Measurements from ENCODE around the gene LSM12.
"Not testable (repeated sequence)": the region's sequence is repeated elsewhere in the genome, so short reads cannot be mapped to it uniquely, and the experiment has no call there.

LSM12 gene

GRCh38 chr17:44074231-44074910, 7.9 kb upstream of the LSM12 start:
- DNase-seq: no peak

GRCh38 chr17:44071772-44072171, 5.3 kb upstream of the LSM12 start:
- no peak for DNase-seq

- no peak for DNase-seq
Observed at GRCh38 chr17:44071198-44071520, 4.7 kb upstream of the LSM12 start.

- DNase-seq: peak; percentile 57
Observed at GRCh38 chr17:44070455-44071197, 4.2 kb upstream of the LSM12 start, which contains the start of gene G6PC3. Gene G6PC3 (plus strand): TSS chr17:44070735. CDS start chr17:44070966, 231 bp downstream.

GRCh38 chr17:44069974-44070454, 3.5 kb upstream of the LSM12 start:
- DNase-seq: no peak

GRCh38 chr17:44067545-44067940, 1.1 kb upstream of the LSM12 start:
- DNase-seq: no peak

GRCh38 chr17:44065668-44066203, 735 bp downstream of the LSM12 start:
- no peak for DNase-seq

- DNase-seq: no peak
Observed at GRCh38 chr17:44063704-44064639, 2.5 kb downstream of the LSM12 start.

- DNase-seq: no peak
Observed at GRCh38 chr17:44062871-44063270, 3.6 kb downstream of the LSM12 start.

GRCh38 chr17:44061446-44061845, 5.0 kb downstream of the LSM12 start:
- no peak for DNase-seq

GRCh38 chr17:44059101-44059892, 7.2 kb downstream of the LSM12 start:
- DNase-seq: no peak

- no peak for DNase-seq
Observed at GRCh38 chr17:44053125-44053872, 13.2 kb downstream of the LSM12 start.

- DNase-seq: no peak
Observed at GRCh38 chr17:44049294-44050060, 17.0 kb downstream of the LSM12 start.

- not testable (repeated sequence) for DNase-seq
Observed at GRCh38 chr17:44046893-44047292, 19.6 kb downstream of the LSM12 start.

GRCh38 chr17:44045486-44045885, 21.0 kb downstream of the LSM12 start:
- no peak for DNase-seq

- DNase-seq: no peak
Observed at GRCh38 chr17:44044071-44044470, 22.4 kb downstream of the LSM12 start.

GRCh38 chr17:44043272-44043696, 23.2 kb downstream of the LSM12 start:
- DNase-seq: no peak

- DNase-seq: no peak
Observed at GRCh38 chr17:44039829-44040635, 26.4 kb downstream of the LSM12 start.

- no peak for DNase-seq
Observed at GRCh38 chr17:44038604-44039011, 27.9 kb downstream of the LSM12 start.

GRCh38 chr17:44037471-44037870, 29.0 kb downstream of the LSM12 start:
- no peak for DNase-seq

Data from NCI-H187 treated with DMSO at 0.1 percent for 48 hours (cell line).